Parathyroid adenoma (tissue), 2 donors: ENCODE data around the gene CFDP1.

Experiments
- H2AFZ ChIP-seq: fragments of 300-600 bp; sonication (generic); one replicate; pipeline ENCODE4 v1.7.0; 2017; ENCODE audit warnings: antibody characterized with exemption, mild to moderate bottlenecking
- H3K27ac ChIP-seq: fragments of 300-600 bp; sonication (generic); one replicate; pipeline ENCODE4 v1.7.0; 2017
- H3K27me3 ChIP-seq: fragments of 300-600 bp; sonication (generic); one replicate; pipeline ENCODE4 v1.7.0; 2017; ENCODE audit warnings: low read length; ENCODE audit not compliant: control insufficient read depth, insufficient read depth
- H3K36me3 ChIP-seq: fragments of 300-600 bp; sonication (generic); one replicate; pipeline ENCODE4 v1.7.0; 2017; ENCODE audit warnings: low read length; ENCODE audit not compliant: control insufficient read depth, insufficient read depth
- H3K4me1 ChIP-seq: fragments of 300-600 bp; sonication (generic); one replicate; pipeline ENCODE4 v1.7.0; 2017; ENCODE audit warnings: control low read depth
- H3K4me2 ChIP-seq: fragments of 300-600 bp; sonication (generic); one replicate; pipeline ENCODE4 v1.7.0; 2017; ENCODE audit warnings: low read length
- H3K4me3 ChIP-seq: fragments of 300-600 bp; sonication (generic); one replicate; pipeline ENCODE4 v1.7.0; 2017; ENCODE audit warnings: low read depth, low read length
- H3K79me2 ChIP-seq: fragments of 300-600 bp; sonication (generic); one replicate; pipeline ENCODE4 v1.7.0; 2017; ENCODE audit warnings: control low read depth
- H3K9ac ChIP-seq: fragments of 300-600 bp; sonication (generic); one replicate; pipeline ENCODE4 v1.7.0; 2017; ENCODE audit warnings: mild to moderate bottlenecking
- H3K9me3 ChIP-seq: fragments of 300-600 bp; sonication (generic); one replicate; pipeline ENCODE4 v1.7.0; 2017; ENCODE audit warnings: low read length; ENCODE audit not compliant: control insufficient read depth
- TF ChIP-seq, protein P1 (sequence below): fragments of 300-600 bp; sonication (generic); IDR thresholded peaks from one replicate; pipeline ENCODE4 v1.7.0; 2017; ENCODE audit warnings: antibody characterized with exemption, mild to moderate bottlenecking
- donor health status: primary hyperparathyroidism.

The CFDP1 gene

DNA sequence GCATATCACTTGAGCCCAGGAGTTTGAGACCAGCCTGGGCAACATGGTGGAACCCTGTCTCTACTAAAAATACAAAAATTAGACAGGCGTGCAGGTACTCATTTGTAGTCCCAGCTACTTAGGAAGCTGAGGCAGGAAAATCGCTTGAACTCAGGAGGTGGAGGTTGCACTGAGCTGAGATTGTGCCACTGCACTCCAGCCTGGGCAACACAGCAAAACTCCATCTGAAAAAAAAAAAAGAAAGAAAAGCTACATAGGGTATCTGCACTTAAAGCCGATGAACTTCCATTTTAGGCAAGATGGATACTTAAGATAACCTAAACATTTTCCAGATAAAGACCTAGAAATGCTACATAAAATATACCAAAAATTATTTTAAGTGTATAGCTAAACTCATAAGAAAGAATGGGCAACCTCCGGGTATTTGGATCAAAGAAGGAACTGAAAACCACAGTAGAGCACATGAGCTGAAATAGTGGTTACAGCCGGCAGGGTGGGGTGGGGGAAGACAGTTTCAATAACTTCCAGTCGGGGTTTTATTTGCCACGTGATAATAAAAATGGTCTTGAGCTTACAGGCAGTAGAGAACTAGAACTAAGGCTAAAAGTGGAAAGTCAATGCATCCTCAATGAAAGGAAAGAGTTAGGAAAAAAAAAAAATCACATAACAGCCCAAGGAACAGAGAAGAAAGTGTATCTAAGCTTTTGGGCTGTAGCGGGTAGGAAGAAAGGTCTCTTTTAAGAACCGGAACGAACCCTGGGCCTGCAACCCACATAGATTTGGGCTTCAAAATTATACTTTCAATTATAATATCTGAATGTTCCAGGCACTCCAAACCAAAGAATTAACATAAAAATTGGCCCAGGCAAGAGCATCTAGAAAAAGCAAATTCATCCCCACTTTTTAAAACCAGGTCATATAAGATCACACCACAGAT lies 53.1 kb downstream of the CFDP1 start:
- TF ChIP-seq, protein P1, sequence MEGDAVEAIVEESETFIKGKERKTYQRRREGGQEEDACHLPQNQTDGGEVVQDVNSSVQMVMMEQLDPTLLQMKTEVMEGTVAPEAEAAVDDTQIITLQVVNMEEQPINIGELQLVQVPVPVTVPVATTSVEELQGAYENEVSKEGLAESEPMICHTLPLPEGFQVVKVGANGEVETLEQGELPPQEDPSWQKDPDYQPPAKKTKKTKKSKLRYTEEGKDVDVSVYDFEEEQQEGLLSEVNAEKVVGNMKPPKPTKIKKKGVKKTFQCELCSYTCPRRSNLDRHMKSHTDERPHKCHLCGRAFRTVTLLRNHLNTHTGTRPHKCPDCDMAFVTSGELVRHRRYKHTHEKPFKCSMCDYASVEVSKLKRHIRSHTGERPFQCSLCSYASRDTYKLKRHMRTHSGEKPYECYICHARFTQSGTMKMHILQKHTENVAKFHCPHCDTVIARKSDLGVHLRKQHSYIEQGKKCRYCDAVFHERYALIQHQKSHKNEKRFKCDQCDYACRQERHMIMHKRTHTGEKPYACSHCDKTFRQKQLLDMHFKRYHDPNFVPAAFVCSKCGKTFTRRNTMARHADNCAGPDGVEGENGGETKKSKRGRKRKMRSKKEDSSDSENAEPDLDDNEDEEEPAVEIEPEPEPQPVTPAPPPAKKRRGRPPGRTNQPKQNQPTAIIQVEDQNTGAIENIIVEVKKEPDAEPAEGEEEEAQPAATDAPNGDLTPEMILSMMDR, result no peak
- Histone ChIP-seq H3K4me3 (no peak overlapping the region), H3K9me3 (no peaks in the 10 kb centered on the region), H3K36me3 (no peaks in the 10 kb centered on the region), H3K27me3 (no peaks in the 10 kb centered on the region), H3K4me1 (no peaks in the 10 kb centered on the region), H2AFZ (no peak overlapping the region), H3K79me2 (peaks cover 4% of the 10 kb centered on the region), H3K9ac (no peak overlapping the region), H3K4me2 (peak overlapping the region; percentile 2), H3K27ac (no peak overlapping the region)

DNA sequence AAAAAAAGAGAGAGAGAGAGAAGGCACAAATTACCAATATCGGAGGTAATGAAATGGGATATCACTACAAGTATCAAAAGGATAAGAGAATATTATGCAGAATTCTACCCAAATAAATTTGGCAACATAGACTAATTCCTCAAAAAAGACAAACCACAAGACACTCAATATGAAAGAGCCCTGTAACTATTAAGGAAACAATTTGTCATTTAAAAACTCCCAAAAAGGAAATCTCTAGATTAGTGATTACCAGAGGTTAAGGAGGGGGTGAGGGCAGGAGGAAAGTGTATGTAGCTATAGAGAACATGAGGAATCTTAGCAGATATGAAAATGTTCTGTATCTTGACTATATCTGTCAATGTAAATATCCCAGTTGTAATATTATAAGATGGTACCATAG lies 54.0 kb downstream of the CFDP1 start:
- TF ChIP-seq, protein P1, result no peak
- Histone ChIP-seq H3K4me1 (no peaks in the 10 kb centered on the region), H3K79me2 (peaks cover 4% of the 10 kb centered on the region), H3K9ac (no peak overlapping the region), H3K9me3 (no peaks in the 10 kb centered on the region), H2AFZ (no peak overlapping the region), H3K4me2 (no peak overlapping the region), H3K27ac (no peak overlapping the region), H3K27me3 (no peaks in the 10 kb centered on the region), H3K36me3 (no peaks in the 10 kb centered on the region), H3K4me3 (no peak overlapping the region)

DNA sequence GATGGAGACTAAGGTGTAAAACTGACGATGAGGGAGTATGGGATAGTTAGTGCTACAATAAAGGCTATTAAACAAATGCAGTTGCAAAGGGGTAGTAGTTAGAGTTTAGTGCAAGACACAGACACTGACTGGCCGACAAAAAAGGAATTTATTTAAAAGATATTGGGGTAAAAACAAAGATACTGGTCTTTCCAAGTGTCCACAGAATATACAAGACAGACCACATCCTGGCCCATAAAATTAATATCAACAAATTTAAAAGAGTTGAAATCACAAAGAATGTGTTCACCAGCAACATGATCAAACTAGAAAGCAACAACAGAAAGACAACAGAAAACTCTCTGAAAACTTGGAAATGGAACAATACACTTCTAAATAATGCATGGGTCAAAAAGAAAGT lies 54.7 kb downstream of the CFDP1 start:
- Histone ChIP-seq H3K9me3 (no peaks in the 10 kb centered on the region), H3K4me3 (no peak overlapping the region), H3K79me2 (peaks cover 4% of the 10 kb centered on the region), H3K27ac (no peak overlapping the region), H3K4me2 (no peak overlapping the region), H3K27me3 (no peaks in the 10 kb centered on the region), H3K9ac (no peak overlapping the region), H2AFZ (no peak overlapping the region), H3K4me1 (no peaks in the 10 kb centered on the region), H3K36me3 (no peaks in the 10 kb centered on the region)
- TF ChIP-seq, protein P1, result no peak

DNA sequence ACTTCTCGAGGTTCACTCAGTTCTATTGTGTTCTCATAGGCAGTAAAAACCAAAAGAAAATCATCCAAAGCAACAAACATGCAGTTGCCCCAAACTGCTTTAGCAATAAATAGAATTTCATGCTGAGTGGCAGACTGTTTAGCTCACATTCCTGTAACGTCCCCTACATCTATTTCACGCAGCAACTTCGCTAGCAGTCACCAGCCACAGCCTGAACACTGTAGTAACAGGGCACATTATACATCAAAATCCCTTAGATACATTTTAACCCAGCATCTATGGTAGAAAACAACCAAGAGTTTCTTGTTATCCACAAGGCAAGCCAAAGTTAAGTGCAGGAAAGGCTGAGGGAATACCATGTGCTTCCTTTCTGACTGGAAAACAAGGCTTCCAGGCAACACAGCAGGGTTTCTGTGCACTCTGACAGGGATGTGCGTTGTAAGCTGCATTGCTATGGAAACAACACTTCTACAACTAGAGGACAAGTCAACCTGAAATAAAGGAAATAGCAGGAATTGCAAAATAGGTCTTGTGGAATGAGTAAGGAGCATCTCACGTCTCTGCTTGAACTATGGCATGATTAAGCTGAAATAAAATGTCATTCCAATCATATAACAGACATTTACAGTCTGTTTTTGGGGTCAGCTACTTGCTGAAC lies 55.4 kb downstream of the CFDP1 start:
- Histone ChIP-seq H3K9me3 (no peaks in the 10 kb centered on the region), H3K4me2 (no peak overlapping the region), H3K27me3 (no peaks in the 10 kb centered on the region), H3K36me3 (no peaks in the 10 kb centered on the region), H2AFZ (no peak overlapping the region), H3K4me1 (no peaks in the 10 kb centered on the region), H3K9ac (no peak overlapping the region), H3K4me3 (no peak overlapping the region), H3K79me2 (peaks cover 2% of the 10 kb centered on the region), H3K27ac (no peak overlapping the region)
- TF ChIP-seq, protein P1, result no peak
